Measurements from ENCODE around the gene ZDHHC12. TPM values are rescaled to one million over a fixed set of nuclear protein-coding genes. Genes with fewer than 3 reads are reported as not detected.
"Not testable (repeated sequence)": the region's sequence is repeated elsewhere in the genome, so short reads cannot be mapped to it uniquely, and the experiment has no call there.

ZDHHC12 gene
- total and polyA plus RNA-seq, 4 donors: 22.6 to 103 (median 63.4) TPM

DNA sequence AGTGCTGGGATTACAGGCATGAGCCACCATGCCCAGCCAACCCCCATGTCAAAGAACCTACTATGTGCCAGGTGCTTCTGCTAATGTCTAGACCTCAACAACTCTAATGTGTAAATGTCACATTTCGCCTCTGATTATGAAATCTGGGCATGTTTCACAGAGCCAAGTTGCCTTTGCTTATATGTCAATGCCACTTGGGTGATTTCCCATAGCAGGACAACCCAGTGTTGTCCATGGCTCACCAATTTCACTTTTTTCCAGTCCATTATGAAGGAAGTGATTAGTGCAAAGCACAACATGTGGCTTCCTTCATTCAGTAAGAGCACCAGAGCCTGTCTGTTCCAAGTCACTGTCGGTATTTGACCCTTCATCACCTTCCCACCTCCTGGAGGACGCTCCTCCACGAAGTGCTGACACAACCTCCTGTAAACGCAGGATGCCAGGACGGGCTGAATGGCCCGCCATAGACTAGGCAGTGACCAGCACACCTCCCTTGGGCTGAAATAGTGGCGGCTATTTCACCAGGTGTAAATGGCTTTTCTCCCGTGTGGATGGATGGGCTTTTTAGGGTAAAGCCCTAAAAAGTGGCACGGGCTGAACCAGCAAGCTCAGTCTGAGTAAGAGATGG is 22.6 kb downstream of the ZDHHC12 start:
- H3K4me1 ChIP-seq (ENCODE audit: control insufficient read depth in 5 of 5, insufficient read depth in 5 of 5, low read length in 5 of 5): peaks cover 0 to 5% (median 0%) of the 10 kb centered on the region in 5 donors
- H3K9me3 ChIP-seq (ENCODE audit: control insufficient read depth in 4 of 4, insufficient read depth in 3 of 4, low read length in 3 of 4): no peaks in the 10 kb centered on the region
- TF ChIP-seq, protein P1, sequence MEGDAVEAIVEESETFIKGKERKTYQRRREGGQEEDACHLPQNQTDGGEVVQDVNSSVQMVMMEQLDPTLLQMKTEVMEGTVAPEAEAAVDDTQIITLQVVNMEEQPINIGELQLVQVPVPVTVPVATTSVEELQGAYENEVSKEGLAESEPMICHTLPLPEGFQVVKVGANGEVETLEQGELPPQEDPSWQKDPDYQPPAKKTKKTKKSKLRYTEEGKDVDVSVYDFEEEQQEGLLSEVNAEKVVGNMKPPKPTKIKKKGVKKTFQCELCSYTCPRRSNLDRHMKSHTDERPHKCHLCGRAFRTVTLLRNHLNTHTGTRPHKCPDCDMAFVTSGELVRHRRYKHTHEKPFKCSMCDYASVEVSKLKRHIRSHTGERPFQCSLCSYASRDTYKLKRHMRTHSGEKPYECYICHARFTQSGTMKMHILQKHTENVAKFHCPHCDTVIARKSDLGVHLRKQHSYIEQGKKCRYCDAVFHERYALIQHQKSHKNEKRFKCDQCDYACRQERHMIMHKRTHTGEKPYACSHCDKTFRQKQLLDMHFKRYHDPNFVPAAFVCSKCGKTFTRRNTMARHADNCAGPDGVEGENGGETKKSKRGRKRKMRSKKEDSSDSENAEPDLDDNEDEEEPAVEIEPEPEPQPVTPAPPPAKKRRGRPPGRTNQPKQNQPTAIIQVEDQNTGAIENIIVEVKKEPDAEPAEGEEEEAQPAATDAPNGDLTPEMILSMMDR (IDR thresholded peaks at IDR 0.05; ENCODE audit: control extremely low read depth, extremely low read depth): no peak
- no peaks in the 10 kb centered on the region for H3K27me3 ChIP-seq (ENCODE audit: control insufficient read depth in 3 of 3, insufficient read depth in 3 of 3, low read length in 2 of 3)
- no peak overlapping the region for H3K4me3 ChIP-seq
- DNase-seq: no peak
- no peak overlapping the region for H3K9ac ChIP-seq (ENCODE audit: insufficient read depth in 1 of 2, low read length in 2 of 2)
- 75 to 86% methylated on average over 10 of the region's 10 CpGs for WGBS, 2 donors
- H3K27ac ChIP-seq (ENCODE audit: low read depth in 1 of 2, low read length in 1 of 2): no peak overlapping the region
- H3K36me3 ChIP-seq (ENCODE audit: control insufficient read depth in 4 of 4, insufficient read depth in 4 of 4, low read length in 4 of 4): peaks cover 0 to 2% (median under 1%) of the 10 kb centered on the region in 4 donors
- no peak for ATAC-seq (ENCODE audit: insufficient read depth, low FRiP score)

DNA sequence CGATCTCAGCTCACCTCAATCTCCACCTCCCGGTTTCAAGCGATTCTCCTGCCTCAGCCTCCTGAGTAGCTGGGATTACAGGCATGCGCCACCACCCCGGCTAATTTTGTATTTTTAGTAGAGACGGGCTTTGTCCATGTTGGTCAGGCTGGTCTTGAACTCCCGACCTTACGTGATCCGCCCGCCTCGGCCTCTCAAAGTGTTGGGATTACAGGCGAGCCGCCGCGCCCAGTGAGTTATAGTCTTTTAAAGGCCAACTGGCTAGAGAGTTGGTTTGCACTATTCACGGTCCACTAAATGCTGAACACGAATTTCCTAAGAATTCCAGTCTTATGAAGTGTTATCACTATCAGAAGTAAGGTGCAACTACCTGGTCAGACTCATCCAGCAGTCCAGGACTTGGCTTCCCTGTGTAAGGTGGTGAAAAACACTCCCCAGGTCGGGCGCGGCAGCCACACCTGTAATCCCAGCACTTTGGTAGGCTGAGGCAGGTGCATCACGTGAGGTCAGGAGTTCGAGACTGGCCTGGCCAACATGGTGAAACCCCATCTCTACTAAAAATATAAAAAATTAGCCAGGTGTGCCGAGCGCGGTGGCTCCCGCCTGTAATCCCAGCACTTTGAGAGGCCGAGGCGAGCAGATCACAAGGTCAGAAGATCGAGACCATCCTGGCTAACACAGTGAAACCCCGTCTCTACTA is 24.7 kb downstream of the ZDHHC12 start:
- H3K4me3 ChIP-seq; H3K27me3 ChIP-seq (ENCODE audit: control insufficient read depth in 3 of 3, insufficient read depth in 3 of 3, low read length in 2 of 3); DNase-seq; ATAC-seq (ENCODE audit: insufficient read depth, low FRiP score); H3K9ac ChIP-seq (ENCODE audit: insufficient read depth in 1 of 2, low read length in 2 of 2); H3K4me1 ChIP-seq (ENCODE audit: control insufficient read depth in 5 of 5, insufficient read depth in 5 of 5, low read length in 5 of 5); H3K9me3 ChIP-seq (ENCODE audit: control insufficient read depth in 4 of 4, insufficient read depth in 3 of 4, low read length in 3 of 4); H3K27ac ChIP-seq (ENCODE audit: low read depth in 1 of 2, low read length in 1 of 2): not testable (repeated sequence)
- H3K36me3 ChIP-seq (ENCODE audit: control insufficient read depth in 4 of 4, insufficient read depth in 4 of 4, low read length in 4 of 4): peaks cover 6 to 11% (median 7%) of the 10 kb centered on the region in 4 donors
- 95% methylated on average over 29 to 30 of the region's 30 CpGs for WGBS, 2 donors

DNA sequence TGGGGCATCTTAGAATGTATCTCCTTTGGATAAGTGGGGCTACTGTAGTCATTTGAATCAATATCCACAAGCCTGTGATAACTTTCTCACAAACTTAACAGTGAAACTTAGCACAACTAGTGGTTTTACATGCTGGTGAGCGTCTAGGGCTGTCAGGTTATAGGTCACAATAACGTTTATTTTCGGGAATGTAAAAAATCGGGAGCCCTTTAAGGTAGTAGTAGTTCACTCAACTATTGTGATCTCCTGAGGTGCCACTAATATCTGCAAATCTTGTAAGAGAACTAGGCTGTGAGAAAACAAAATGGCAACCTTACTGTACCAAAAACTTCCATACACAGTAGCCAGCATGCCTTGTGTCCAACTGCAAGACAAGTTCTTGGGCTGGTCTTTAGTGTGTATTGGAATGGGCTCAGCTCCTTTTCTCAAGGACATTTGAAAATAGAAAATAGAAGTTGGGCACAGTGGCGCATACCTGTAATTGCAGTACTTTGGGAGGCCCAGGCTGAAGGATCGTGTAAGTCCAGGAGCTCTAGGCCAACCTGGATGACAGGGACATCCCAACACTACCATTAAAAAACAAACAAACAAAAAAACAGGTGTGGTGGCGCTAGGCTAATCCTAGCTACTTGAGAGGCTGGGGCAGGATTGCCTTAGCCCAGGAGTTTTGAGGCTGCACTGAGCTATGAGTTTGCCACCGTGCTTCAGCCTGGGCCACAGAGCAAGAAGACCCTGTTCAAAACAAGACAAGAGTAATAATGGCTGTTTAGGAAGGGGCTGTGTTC is 26.8 kb downstream of the ZDHHC12 start:
- no peaks in the 10 kb centered on the region for H3K27me3 ChIP-seq (ENCODE audit: control insufficient read depth in 3 of 3, insufficient read depth in 3 of 3, low read length in 2 of 3)
- no peak for DNase-seq
- 80% methylated on average over 8 of the region's 8 CpGs for WGBS, 2 donors
- peaks cover 0 to 2% (median 0%) of the 10 kb centered on the region in 5 donors for H3K4me1 ChIP-seq (ENCODE audit: control insufficient read depth in 5 of 5, insufficient read depth in 5 of 5, low read length in 5 of 5)
- no peaks in the 10 kb centered on the region for H3K9me3 ChIP-seq (ENCODE audit: control insufficient read depth in 4 of 4, insufficient read depth in 3 of 4, low read length in 3 of 4)
- H3K36me3 ChIP-seq (ENCODE audit: control insufficient read depth in 4 of 4, insufficient read depth in 4 of 4, low read length in 4 of 4): peaks cover 6 to 27% (median 20%) of the 10 kb centered on the region in 4 donors
- ATAC-seq (ENCODE audit: insufficient read depth, low FRiP score): no peak
- H3K4me3 ChIP-seq: no peak overlapping the region
- no peak overlapping the region for H3K9ac ChIP-seq (ENCODE audit: insufficient read depth in 1 of 2, low read length in 2 of 2)
- TF ChIP-seq, protein P1 (IDR thresholded peaks at IDR 0.05; ENCODE audit: control extremely low read depth, extremely low read depth): no peak
- no peak overlapping the region for H3K27ac ChIP-seq (ENCODE audit: low read depth in 1 of 2, low read length in 1 of 2)

DNA sequence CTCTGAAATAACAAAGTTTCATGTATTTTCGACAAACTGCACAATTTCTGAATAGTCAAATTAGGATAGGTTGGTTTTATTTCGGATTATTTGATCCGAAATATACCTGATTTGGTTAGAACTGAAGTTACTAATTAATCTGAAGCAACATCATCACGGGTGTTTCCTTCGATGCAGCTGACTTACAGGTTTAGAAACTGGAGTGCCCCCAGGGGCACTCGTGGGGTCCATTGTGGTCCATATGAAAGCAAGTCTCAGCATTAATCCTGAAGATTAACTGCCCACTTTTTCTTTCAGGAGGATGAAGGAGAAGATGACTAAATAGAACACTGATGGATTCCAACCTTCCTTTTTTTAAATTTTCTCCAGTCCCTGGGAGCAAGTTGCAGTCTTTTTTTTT is 29.6 kb downstream of the ZDHHC12 start:
- TF ChIP-seq, protein P1 (IDR thresholded peaks at IDR 0.05; ENCODE audit: control extremely low read depth, extremely low read depth): no peak
- H3K9me3 ChIP-seq (ENCODE audit: control insufficient read depth in 4 of 4, insufficient read depth in 3 of 4, low read length in 3 of 4): no peaks in the 10 kb centered on the region
- no peak for ATAC-seq (ENCODE audit: insufficient read depth, low FRiP score)
- no peak overlapping the region for H3K4me3 ChIP-seq
- no peak for DNase-seq
- H3K27me3 ChIP-seq (ENCODE audit: control insufficient read depth in 3 of 3, insufficient read depth in 3 of 3, low read length in 2 of 3): no peaks in the 10 kb centered on the region
- H3K9ac ChIP-seq (ENCODE audit: insufficient read depth in 1 of 2, low read length in 2 of 2): no peak overlapping the region
- no peak overlapping the region for H3K27ac ChIP-seq (ENCODE audit: low read depth in 1 of 2, low read length in 1 of 2)
- H3K4me1 ChIP-seq (ENCODE audit: control insufficient read depth in 5 of 5, insufficient read depth in 5 of 5, low read length in 5 of 5): peaks cover 2 to 11% (median 5%) of the 10 kb centered on the region in 5 donors
- peaks cover 7 to 32% (median 25%) of the 10 kb centered on the region in 4 donors for H3K36me3 ChIP-seq (ENCODE audit: control insufficient read depth in 4 of 4, insufficient read depth in 4 of 4, low read length in 4 of 4)
- 81 to 87% methylated on average over 6 of the region's 6 CpGs for WGBS, 2 donors

DNA sequence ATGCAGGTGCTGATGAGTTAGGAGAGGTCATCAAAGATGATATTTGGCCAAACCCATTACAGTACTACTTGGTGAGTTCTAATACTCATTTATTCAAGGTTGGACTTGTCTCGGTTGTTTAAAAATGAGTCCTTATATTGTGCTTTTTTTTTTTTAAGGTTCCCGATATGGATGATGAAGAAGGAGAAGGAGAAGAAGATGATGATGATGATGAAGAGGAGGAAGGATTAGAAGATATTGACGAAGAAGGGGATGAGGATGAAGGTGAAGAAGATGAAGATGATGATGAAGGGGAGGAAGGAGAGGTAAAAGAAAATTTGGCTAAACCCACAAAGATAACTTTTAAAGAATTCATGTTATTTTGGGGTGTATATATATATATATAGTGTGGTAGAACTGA is 30.2 kb downstream of the ZDHHC12 start:
- WGBS, 2 donors: 90 to 92% methylated on average over 3 of the region's 3 CpGs
- ATAC-seq (ENCODE audit: insufficient read depth, low FRiP score); H3K9ac ChIP-seq (ENCODE audit: insufficient read depth in 1 of 2, low read length in 2 of 2); H3K27ac ChIP-seq (ENCODE audit: low read depth in 1 of 2, low read length in 1 of 2); H3K4me3 ChIP-seq; H3K27me3 ChIP-seq (ENCODE audit: control insufficient read depth in 3 of 3, insufficient read depth in 3 of 3, low read length in 2 of 3); H3K9me3 ChIP-seq (ENCODE audit: control insufficient read depth in 4 of 4, insufficient read depth in 3 of 4, low read length in 3 of 4); DNase-seq: not testable (repeated sequence)
- Histone ChIP-seq H3K4me1 (ENCODE audit: control insufficient read depth in 5 of 5, insufficient read depth in 5 of 5, low read length in 5 of 5) (peaks cover 2 to 11% (median 5%) of the 10 kb centered on the region in 5 donors), H3K36me3 (ENCODE audit: control insufficient read depth in 4 of 4, insufficient read depth in 4 of 4, low read length in 4 of 4) (peaks cover 7 to 32% (median 25%) of the 10 kb centered on the region in 4 donors)
